ENCODE data around the gene TBX2.

DNA sequence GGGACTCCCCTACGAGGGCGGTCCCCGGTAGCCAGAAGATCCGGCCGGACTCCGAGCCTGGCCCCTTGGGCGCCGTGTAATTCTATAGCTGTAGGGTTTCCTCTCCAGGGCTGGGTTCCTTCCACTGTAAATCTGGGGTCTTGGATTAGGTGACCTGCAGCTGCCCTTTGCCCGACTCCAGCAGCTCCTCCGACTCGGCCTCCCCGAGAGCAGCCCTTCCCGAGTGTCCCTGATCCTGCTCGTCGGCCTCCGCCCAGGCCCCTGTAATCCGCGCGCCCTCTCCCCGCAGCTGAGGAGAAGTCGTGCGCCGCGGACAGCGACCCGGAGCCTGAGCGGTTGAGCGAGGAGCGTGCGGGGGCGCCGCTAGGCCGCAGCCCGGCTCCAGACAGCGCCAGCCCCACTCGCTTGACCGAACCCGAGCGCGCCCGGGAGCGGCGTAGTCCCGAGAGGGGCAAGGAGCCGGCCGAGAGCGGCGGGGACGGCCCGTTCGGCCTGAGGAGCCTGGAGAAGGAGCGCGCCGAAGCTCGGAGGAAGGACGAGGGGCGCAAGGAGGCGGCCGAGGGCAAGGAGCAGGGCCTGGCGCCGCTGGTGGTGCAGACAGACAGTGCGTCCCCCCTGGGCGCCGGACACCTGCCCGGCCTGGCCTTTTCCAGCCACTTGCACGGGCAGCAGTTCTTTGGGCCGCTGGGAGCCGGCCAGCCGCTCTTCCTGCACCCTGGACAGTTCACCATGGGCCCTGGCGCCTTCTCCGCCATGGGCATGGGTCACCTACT is 5.5 kb downstream of the TBX2 start:
- TF ChIP-seq, protein P1, sequence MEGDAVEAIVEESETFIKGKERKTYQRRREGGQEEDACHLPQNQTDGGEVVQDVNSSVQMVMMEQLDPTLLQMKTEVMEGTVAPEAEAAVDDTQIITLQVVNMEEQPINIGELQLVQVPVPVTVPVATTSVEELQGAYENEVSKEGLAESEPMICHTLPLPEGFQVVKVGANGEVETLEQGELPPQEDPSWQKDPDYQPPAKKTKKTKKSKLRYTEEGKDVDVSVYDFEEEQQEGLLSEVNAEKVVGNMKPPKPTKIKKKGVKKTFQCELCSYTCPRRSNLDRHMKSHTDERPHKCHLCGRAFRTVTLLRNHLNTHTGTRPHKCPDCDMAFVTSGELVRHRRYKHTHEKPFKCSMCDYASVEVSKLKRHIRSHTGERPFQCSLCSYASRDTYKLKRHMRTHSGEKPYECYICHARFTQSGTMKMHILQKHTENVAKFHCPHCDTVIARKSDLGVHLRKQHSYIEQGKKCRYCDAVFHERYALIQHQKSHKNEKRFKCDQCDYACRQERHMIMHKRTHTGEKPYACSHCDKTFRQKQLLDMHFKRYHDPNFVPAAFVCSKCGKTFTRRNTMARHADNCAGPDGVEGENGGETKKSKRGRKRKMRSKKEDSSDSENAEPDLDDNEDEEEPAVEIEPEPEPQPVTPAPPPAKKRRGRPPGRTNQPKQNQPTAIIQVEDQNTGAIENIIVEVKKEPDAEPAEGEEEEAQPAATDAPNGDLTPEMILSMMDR (IDR thresholded peaks at IDR 0.05; ENCODE audit: low read depth, low read length, poor library complexity, severe bottlenecking) = no peak
- no peak for TF ChIP-seq EZH2phosphoT487 (IDR thresholded peaks at IDR 0.05; ENCODE audit: borderline replicate concordance, low read length)
